ENCODE data around the gene SALL2.
"Not testable (repeated sequence)": the region's sequence is repeated elsewhere in the genome, so short reads cannot be mapped to it uniquely, and the experiment has no call there.

SALL2 gene

GRCh38 chr14:21525962-21526671 is at the start of gene SALL2:
TSS of gene SALL2 (minus strand) at chr14:21526346. CDS start at chr14:21526127, 219 bp downstream.
- no peak for DNase-seq (ENCODE audit: low read depth)

DNA sequence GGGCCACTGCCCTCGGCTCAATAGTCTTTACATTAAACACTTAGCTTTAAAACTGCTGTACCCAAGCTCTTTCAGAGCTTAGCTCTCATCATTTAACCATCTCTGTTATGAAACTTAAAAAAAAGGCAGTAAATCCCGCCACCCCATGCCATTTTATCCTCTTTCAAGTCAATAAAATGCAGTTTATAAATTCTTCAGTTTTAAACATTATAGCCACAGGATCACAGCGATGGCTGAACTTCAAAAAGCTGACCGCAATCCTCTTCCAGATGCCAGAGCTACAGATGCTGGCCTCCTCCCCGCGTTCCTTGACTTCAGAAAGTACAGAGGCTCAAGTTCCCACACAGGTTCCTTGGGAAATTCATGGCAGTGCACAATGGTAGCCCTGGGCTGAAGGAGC is 49.5 kb upstream of the SALL2 start:
- no peak for DNase-seq (ENCODE audit: low read depth)

GRCh38 chr14:21572604-21573003 is 46.5 kb upstream of the SALL2 start:
- no peak for DNase-seq (ENCODE audit: low read depth)

GRCh38 chr14:21558703-21559170 is 32.6 kb upstream of the SALL2 start:
- DNase-seq (ENCODE audit: low read depth): no peak

GRCh38 chr14:21557084-21557901 is 31.1 kb upstream of the SALL2 start:
- DNase-seq (ENCODE audit: low read depth): peak; percentile 26

GRCh38 chr14:21556378-21557083 is 30.4 kb upstream of the SALL2 start:
- DNase-seq (ENCODE audit: low read depth): no peak

- DNase-seq (ENCODE audit: low read depth): no peak
These were observed 27.1 kb upstream of the SALL2 start for GRCh38 chr14:21553266-21553665.

- not testable (repeated sequence) for DNase-seq (ENCODE audit: low read depth)
These were observed 18.4 kb upstream of the SALL2 start for GRCh38 chr14:21544588-21544987.

GRCh38 chr14:21543963-21544362 is 17.8 kb upstream of the SALL2 start:
- DNase-seq (ENCODE audit: low read depth): no peak

DNA sequence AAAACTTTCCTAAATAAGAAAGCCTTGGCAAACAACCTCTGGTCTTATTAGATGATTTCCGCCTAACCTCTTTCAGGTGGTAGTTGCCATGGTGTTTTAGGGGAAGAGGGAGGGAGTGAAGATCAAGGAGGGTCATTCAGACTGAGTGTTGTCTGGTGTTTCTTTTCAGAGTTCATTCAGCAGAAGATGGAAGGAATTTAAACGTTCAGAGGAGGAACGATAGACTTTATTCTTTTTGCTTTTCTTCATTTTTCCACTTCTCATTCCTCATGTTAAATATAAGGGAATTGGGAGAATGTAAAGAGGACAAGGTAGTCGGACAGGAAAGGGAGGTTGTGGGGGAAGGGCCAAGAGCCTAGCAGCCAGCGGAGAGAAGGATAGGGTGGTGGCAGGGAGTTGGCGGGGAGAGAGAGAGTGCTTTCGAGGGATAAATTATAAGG is 17.4 kb upstream of the SALL2 start:
- no peak for DNase-seq (ENCODE audit: low read depth)

DNA sequence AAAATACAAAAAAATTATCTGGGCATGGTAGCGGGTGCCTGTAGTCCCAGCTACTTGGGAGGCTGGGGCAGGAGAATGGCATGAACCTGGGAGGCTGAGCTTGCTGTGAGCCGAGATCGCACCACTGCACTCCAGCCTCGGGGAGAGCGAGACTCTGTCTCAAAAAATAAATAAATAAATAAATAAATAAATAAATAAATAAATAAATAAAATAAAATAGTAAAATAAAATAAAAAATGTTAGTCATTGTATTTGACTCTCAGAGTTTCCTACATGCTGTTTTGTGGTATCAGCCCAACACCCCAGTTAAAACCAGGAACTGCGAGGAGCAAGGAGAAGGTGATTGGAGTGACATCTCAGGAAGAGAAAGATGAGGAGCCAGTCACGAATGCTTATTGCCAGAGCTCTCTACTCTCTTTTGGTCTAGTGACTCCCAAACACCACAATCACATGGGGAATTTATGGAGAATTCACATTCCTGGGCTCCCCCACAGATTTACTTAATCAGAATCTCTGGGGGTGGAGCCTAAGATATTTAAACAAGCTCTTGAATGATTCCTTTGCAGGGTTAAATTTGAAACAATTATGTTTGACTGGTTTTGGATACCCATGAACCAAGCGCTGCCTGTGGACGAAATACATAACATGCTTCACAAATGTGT is 15.4 kb upstream of the SALL2 start:
- no peak for DNase-seq (ENCODE audit: low read depth)

GRCh38 chr14:21539189-21539940 is 13.2 kb upstream of the SALL2 start:
- DNase-seq (ENCODE audit: low read depth): no peak

DNA sequence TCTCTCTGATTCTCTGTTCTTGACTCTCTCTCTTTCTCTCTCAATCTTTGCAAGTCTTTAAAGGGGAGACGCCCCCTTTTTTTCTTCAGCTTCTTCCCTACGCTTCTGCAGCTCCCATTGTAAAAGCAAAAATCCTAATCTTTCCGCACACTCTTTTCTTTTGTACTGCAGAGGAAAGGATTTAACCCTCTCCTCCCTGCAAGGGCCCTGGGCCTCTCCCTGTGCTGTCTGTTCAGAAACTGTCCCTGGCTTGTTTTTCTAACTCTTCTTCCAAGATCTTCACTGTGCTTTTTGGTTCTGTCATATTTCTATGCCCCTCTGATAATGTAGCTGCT is 10.9 kb upstream of the SALL2 start:
- DNase-seq (ENCODE audit: low read depth): no peak

- no peak for DNase-seq (ENCODE audit: low read depth)
These were observed 10.4 kb upstream of the SALL2 start for GRCh38 chr14:21536418-21537089.

DNA sequence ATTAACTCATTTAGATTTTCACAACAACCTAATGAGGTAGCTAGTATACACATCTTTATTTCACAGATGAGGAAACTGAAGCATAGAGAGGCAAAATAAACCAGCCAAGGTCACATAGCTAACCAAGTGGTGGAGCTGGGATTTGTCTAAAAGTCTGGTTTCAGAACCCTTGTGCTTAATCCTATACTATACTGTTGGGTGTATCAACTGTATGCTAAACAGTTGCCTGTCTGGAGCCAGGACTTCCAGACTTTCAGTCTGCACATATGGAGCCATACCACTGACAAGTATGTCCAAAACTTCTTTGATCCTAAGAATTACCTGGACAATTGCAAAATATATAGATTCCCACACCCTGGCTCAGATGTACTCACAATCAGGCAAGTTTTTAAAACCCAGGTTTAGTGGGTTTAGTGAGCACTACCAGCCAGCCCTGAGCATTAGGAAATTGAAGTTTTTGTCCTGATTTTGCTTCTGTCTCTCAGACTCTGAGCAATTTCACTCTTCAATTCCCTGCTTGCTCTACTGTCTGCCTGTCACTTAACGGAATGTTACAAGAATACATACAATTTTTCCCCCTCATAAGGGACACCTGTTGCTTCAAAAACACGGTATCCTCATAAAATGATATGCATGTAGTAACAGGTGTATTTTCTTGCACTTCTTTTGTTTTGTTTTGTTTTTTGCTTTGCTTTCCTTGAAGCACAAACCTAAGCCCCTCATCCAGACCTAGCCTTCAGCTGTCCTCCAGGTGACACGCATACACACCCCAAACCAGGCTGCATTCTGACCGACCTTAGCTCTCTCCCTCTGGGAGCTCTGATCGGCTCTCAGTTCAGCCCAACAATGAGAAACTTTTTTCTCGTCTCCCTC is 9.6 kb upstream of the SALL2 start:
- no peak for DNase-seq (ENCODE audit: low read depth)

- no peak for DNase-seq (ENCODE audit: low read depth)
These were observed 8.4 kb upstream of the SALL2 start for GRCh38 chr14:21534576-21534975.

- DNase-seq (ENCODE audit: low read depth): no peak
These were observed 7.1 kb upstream of the SALL2 start for GRCh38 chr14:21533294-21533693.

DNA sequence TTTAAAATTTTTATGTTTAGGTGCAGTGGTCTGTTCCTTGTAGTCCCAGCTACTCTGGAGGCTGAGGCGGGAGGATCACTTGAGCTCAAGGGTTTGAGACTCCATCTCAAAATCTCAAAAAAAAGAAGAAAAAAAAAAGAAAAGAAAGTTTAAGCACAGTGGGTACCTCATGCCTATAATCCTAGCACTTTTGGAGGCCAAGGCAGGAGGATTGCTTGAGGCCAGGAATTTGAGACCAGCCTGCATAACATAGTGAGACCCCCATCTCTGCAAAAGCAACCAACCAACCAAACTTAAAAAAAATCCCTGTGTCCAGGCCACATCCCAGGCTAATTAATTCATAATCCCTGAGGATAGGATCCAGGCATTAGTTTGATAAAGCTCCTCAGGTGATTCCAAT is 3.4 kb upstream of the SALL2 start:
- DNase-seq (ENCODE audit: low read depth): no peak

GRCh38 chr14:21528381-21529348 is 2.5 kb upstream of the SALL2 start:
- DNase-seq (ENCODE audit: low read depth): no peak
